Stimulated activated CD4-positive, alpha-beta T cell treated with anti-CD3 and anti-CD28 coated beads, Interleukin-4, amount 100 ng/mL, for 48 hours (primary cell): ENCODE results near the gene NR2F1-AS1.

Experiments
- DNase-seq, 2 donors: peaks; one replicate each; pipeline ENCODE4 v3.0.0-alpha.2; 2020; ENCODE audit warnings: low read depth in 2 of 2

Gene NR2F1-AS1

GRCh38 chr5:93603078-93603792, 22.2 kb upstream of the NR2F1-AS1 start:
- DNase-seq, result no peak

GRCh38 chr5:93602241-93603077, 21.4 kb upstream of the NR2F1-AS1 start:
- DNase-seq, result no peak

DNA sequence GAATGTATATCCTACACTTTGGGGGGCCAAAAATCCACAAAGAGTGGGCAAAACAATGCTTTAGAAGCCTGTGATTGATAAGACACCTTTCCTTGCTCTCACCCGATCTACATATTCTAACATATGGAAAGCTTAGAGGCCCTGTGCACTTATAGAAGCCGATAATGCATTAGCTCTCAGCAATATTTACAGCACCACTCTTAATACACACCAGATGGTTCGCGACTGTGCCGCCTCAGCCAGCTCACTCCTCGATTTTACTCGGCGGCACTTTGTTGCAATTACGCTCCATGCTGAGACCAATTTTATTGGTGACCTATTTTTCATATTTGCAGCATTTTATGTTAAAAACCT, 20.8 kb upstream of the NR2F1-AS1 start:
- DNase-seq, result no peak

DNA sequence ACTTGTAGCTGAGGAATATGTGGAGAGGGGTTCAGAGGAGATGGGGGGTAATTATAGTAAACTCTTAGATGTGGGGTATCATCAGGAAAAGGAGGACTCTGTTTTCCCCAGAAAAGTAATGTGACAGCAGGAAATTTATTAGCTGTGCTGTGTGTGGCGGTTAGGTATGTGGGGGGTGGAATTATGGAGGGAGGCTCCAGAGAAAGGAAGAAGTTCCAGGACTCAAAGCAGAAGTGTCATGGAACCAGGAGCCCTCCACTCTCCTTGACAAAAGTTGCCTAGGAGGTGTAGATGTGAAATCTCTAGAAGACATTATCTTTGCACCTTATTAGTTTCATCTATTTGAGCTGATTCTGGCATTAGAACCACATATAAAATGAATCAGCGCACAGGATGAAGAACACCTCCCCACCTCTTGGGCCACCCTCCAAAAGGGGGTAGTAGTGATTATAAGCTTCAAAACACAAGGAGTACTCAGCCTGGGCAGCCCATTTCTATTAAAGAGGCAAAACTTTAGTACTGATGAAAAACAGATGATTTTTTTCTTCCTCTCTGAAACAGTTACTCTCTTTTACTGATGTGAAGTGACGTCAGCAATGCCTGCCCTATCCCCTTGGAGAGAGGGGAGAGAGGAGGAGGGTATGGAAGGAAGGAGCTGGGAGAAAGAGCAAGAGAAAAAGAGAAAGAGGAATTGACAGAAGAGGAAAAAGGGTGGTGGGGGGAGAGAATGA, 20.2 kb upstream of the NR2F1-AS1 start:
- no peak for DNase-seq

DNA sequence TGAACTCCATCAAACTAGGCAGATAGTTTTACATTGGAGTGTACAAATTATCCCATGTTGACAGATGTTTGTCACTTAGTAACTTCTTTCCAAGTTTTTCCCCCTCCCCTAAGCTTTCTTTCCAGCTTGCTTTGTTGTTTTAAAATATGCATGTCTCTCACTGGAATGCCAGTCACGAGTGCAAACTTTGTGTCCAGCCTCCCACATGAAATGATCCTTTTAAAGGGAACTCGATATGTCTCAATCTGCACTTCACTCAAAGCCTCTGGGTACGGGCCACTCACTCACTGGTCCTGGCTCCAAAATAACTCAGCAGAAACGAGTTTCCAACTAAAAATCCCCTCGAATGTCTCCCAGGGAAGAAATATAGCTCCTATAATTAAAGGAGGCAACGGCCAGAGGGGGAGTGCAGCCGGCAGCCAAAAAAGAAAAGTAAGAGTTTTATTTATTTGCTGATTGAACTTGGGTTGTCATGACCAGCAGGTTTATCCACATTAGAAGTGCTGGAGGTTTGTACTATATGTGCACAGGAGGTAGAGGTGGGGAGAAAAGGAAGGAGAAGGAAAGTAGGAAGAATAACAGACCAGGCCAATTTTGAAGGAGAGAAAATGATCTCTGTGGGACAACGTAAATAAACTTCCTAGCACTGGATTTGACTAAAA, 19.5 kb upstream of the NR2F1-AS1 start:
- DNase-seq, result no peak

- no peak for DNase-seq
Measured at GRCh38 chr5:93599399-93600120, 18.5 kb upstream of the NR2F1-AS1 start.

DNA sequence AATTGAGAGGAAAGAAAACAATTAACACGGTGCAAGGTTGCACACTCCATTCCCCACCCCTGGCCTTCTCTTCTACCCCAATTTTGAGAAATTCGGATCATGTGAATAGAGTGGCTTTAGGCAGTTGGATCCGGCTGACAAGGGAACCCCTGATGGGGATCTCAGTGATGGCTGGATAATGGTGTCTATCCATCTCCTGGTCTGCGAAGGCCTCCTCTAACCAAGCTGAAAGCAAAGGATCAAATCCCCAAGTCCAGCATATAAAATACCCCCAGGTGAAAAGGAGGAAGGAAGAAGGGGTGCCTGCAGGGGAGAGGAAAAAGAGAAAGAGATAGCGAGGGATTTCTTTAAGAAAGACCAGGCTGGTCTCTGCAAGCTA, 18.0 kb upstream of the NR2F1-AS1 start:
- DNase-seq, result no peak

GRCh38 chr5:93598091-93599000, 17.3 kb upstream of the NR2F1-AS1 start:
- DNase-seq, result no peak

DNA sequence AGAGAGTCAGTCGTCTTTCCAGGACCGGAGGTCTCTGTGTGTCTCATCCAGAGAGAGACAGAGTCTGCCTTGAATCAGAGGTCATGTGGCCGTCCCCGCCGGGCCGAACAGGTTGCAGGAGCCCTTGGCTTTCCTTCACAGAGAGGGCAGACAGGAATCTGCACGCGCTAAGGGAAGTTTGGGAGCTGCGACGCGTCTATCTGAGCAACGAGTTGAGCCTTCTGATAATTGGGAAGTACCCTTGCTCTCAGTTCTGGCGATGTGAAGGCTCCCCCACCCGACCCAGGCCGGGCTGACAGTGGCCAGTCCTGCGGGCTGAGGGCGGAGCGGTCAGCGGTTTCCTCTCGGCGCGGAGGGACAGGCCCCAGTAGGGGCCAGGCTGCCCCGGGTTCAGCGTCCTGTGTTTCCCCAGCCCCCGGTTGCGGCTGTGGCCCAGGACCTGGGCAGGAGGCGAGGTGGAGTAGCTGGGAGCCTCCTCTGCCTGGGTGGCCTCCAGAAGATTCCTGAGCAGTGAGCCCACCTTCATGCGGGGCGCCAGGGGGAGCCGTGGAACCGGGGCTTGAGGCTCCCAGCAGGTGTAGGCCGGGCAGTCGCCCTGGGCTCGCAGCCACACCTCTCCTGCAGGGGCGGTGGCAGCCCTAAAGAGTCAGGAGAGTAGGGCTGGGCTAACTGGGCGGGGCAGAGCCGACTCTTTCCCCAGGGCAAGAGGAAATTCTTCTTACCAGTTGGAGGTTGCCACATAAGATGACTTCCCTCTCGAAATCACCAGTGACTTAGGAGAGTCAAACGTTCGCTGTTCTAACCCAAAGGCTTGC, 15.9 kb upstream of the NR2F1-AS1 start:
- no peak for DNase-seq

GRCh38 chr5:93596310-93596675, 15.3 kb upstream of the NR2F1-AS1 start:
- no peak for DNase-seq

DNA sequence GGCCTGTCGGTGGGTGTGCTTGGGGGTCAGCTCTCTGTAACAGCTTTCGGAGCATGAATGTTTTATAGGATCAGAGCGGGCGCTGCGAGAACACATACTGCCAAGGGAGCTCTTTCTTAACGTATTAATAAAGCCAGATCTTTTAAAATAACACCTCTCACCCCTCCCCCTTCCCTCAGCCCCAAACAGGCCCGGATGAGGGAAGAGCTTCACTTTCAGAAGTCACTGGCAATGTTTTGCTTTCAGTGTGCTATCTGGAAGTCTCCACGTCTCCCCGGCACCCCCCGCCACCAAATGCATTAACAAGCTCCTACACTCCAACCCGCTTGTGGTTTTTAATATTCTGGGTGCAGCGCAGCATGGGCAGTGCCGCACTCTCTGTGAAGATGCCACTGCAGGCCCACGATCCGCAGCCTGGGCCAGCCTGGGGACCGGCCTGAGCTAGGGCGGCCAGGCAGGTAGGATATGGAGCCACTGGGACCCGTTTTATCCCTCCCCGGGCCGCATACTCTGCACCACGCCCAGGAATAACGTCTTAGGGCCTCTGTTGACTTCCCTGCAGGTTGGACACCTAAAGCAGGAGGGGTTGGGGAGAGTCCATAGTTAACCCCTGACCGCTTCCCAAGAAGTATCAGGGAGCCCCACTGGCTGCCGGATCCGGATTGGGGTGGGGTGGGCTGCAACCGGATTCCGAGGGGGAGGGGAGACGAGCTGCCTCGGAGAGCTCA, 14.6 kb upstream of the NR2F1-AS1 start:
- no peak for DNase-seq

DNA sequence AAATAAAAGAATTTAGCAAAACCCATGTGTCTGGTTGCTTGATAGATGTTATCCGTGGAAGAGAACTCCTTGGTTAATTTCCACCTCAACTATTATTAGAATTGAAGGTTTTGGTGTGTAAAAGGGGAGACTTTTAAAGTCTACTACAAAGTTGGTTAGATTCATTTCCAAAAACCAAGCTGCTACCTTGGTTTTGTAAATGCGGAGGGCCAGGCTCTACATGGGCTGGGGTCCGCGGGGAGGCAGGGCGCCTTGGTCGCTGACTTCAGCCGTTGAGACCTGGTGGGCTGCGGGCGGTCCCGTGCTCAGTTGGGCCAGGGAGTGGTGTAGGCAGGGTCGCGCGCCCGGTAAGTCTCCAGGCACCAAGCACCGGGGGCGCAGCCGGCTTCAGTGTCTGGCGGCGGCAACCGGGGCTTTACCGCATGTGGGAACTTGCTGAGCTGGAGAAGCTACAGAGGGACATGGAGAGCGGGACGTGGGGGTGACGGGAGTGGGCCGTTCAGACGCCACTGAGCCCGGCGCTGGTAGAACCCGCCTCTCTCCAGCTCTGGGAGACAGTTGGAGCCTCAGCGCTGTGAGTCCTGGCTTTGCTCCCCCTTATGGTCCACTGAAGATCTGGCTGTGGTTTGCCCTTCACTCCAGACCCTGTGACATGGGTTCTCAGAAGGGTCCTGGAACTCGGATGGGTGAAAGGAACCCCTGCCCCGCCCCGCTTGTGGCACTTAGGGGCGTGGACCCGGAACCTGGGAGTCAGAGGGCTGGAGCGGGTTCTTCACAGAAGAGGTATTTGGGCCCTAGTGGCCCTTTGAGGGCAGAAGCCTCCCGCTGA, 13.8 kb upstream of the NR2F1-AS1 start:
- DNase-seq, result no peak

DNA sequence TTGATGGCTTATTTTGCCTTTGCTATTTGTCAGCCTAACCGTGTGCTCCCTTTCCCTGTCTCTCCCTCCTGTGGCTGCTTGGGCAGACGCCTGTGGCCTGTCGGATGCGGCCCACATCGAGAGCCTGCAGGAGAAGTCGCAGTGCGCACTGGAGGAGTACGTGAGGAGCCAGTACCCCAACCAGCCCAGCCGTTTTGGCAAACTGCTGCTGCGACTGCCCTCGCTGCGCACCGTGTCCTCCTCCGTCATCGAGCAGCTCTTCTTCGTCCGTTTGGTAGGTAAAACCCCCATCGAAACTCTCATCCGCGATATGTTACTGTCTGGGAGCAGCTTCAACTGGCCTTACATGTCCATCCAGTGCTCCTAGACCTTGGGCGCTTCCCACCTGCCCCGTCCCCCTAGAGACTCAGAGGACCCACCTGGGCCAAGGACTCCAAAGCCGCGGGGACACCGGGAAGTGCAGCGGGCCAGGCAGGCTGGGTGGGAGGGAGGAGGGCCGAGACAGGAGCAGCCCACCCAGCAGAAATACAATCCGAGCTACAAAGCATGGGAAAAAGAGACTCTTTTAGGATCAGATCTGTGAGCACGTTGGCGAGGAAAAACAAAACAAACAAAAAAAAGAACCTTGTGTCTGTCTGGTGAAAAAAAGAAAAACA, 12.6 kb upstream of the NR2F1-AS1 start:
- DNase-seq, result no peak

- DNase-seq, result no peak
Measured at GRCh38 chr5:93592883-93593282, 11.9 kb upstream of the NR2F1-AS1 start.

- DNase-seq, result no peak
Measured at GRCh38 chr5:93591323-93591945, 10.4 kb upstream of the NR2F1-AS1 start.

DNA sequence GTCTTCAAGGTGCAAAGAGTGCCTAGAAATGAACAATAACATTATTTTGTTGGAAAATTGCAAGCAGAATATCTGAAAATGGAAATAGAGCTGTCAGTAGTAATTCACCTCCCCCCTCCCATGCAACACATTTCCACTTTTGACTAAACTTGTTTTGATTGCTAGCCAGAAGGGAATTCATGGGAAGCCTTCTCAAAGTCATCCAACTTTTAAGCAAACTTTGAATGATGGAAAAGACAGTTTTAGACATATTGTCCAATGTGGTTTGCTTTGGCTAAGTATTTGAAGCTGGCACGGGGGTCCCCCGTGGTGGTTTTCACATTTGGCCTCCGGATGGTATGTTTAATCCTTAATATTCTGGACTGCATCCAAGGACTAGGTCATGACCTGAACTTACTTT, 9.5 kb upstream of the NR2F1-AS1 start:
- no peak for DNase-seq

DNA sequence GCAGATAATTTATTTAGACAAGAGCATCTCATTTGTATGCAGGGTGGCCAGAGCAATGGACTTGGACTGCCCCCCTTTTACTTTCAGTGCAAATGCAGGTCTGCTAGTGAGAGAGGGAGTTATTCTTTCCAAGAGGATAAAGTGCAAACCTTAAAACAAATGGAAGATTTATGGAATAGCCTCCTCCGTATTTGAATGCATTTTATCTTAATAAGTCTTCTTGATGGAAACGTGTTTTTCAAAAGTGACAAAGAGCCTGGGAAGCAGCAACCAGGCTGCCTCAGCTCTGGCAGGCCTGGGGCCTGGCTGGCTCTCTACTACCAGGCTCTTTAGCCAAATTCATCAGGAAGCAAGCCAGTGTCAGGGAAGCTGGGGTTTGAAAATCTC, 8.8 kb upstream of the NR2F1-AS1 start:
- no peak for DNase-seq
